Lower lobe of right lung (tissue), 2 donors: ENCODE data around the gene ETV6. TPM values are rescaled to one million over a fixed set of nuclear protein-coding genes. Genes with fewer than 3 reads are reported as not detected.

ENCODE experiments used
- ATAC-seq, 2 donors: fragments of 200-7000 bp; cut with Tn5 transposase; one replicate each; pipeline ENCODE4 v1.9.1; 2020 to 2022; ENCODE audit warnings: mild to moderate bottlenecking in 2 of 2, moderate library complexity in 2 of 2
- DNase-seq: peaks from one replicate; pipeline ENCODE4 v3.0.0-alpha.2; 2020
- H3K27ac ChIP-seq: fragments of 200-600 bp; one replicate; pipeline ENCODE4 v1.8.0; 2022
- H3K27me3 ChIP-seq: fragments of 200-600 bp; one replicate; pipeline ENCODE4 v1.8.0; 2022; ENCODE audit warnings: low read depth
- H3K36me3 ChIP-seq: fragments of 200-600 bp; one replicate; pipeline ENCODE4 v1.8.0; 2022; ENCODE audit warnings: mild to moderate bottlenecking
- H3K4me1 ChIP-seq: fragments of 200-600 bp; one replicate; pipeline ENCODE4 v1.8.0; 2022
- H3K4me3 ChIP-seq: fragments of 200-600 bp; one replicate; pipeline ENCODE4 v1.8.0; 2022; ENCODE audit warnings: mild to moderate bottlenecking
- H3K9me3 ChIP-seq: fragments of 200-600 bp; one replicate; pipeline ENCODE4 v1.8.0; 2022
- CTCF ChIP-seq: fragments of 200-600 bp; IDR thresholded peaks from one replicate; pipeline ENCODE4 v1.8.0; 2022; ENCODE audit warnings: antibody characterized with exemption, mild to moderate bottlenecking
- intact Hi-C: fragments of 100-400 bp; cut with DNase I; formaldehyde crosslinking; loops from one replicate; pipeline ENCODE4 v1.11.0; 2022
- total RNA-seq: library from RNA; stranded (reverse); fragmentation: NEBNext Ultra II Directional; extraction: Animal tissue kit (Norgen Biotek cat#: 25700); gene quantifications from one replicate; pipeline ENCODE4 v1.2.1, GENCODE V29; 2021
- donor health status: DM: no; HTN: yes; CAD: no; lungs with severe emphysema.

The ETV6 gene
- total RNA-seq, 1 donor from 2014 or later, result 48.4 TPM

- no peak for ATAC-seq
- Histone ChIP-seq H3K9me3 (no peaks in the 10 kb centered on the region), H3K27me3 (no peaks in the 10 kb centered on the region), H3K4me1 (peaks cover 38% of the 10 kb centered on the region), H3K27ac (no peak overlapping the region), H3K36me3 (peaks cover 36% of the 10 kb centered on the region), H3K4me3 (no peak overlapping the region)
- DNase-seq, result no peak
- TF ChIP-seq CTCF, result no peak
- intact Hi-C loops, result no loop called here
Observed at GRCh38 chr12:11756022-11756421, 106.5 kb downstream of the ETV6 start.

GRCh38 chr12:11756523-11756922 lies 107.0 kb downstream of the ETV6 start:
- Histone ChIP-seq H3K36me3 (peaks cover 36% of the 10 kb centered on the region), H3K27ac (no peak overlapping the region), H3K4me1 (peaks cover 38% of the 10 kb centered on the region), H3K9me3 (no peaks in the 10 kb centered on the region), H3K27me3 (no peaks in the 10 kb centered on the region), H3K4me3 (no peak overlapping the region)
- TF ChIP-seq CTCF, result no peak
- ATAC-seq, result no peak
- intact Hi-C loops, result no loop called here
- no peak for DNase-seq

- no peak overlapping the region for H3K27ac ChIP-seq
- no peaks in the 10 kb centered on the region for H3K27me3 ChIP-seq
- ATAC-seq (no peak), DNase-seq (no peak)
- H3K4me3 ChIP-seq, result no peak overlapping the region
- intact Hi-C loops, result no loop called here
- H3K4me1 ChIP-seq, result peaks cover 42% of the 10 kb centered on the region
- H3K36me3 ChIP-seq, result peaks cover 36% of the 10 kb centered on the region
- TF ChIP-seq CTCF, result no peak
- H3K9me3 ChIP-seq, result no peaks in the 10 kb centered on the region
Observed at GRCh38 chr12:11757095-11757494, 107.6 kb downstream of the ETV6 start.

DNA sequence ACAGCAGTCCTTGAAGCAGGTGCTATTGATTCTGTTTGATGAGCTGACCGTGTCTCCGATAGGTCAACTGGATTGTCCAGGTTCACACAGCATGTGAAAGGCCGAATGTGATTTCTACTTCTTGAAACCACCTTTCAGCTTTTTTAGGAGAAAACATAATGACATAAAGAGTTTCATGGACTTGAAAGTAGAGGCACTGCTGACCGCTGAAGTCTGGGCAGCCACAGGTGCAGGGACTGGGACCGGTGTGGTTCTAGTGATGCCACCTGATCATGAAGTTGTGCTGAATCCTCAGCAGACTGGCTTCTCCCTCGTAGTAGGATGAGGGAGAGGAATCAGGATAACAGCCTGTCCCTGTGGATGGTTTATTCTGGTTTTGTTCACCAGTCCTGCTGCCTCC lies 108.1 kb downstream of the ETV6 start:
- ATAC-seq, result no peak
- no peaks in the 10 kb centered on the region for H3K27me3 ChIP-seq
- H3K4me3 ChIP-seq, result no peak overlapping the region
- no peak for TF ChIP-seq CTCF
- no peak for DNase-seq
- no peaks in the 10 kb centered on the region for H3K9me3 ChIP-seq
- H3K27ac ChIP-seq, result peak overlapping the region; percentile 50
- H3K36me3 ChIP-seq, result peaks cover 36% of the 10 kb centered on the region
- intact Hi-C loops, result no loop called here
- H3K4me1 ChIP-seq, result peaks cover 42% of the 10 kb centered on the region

DNA sequence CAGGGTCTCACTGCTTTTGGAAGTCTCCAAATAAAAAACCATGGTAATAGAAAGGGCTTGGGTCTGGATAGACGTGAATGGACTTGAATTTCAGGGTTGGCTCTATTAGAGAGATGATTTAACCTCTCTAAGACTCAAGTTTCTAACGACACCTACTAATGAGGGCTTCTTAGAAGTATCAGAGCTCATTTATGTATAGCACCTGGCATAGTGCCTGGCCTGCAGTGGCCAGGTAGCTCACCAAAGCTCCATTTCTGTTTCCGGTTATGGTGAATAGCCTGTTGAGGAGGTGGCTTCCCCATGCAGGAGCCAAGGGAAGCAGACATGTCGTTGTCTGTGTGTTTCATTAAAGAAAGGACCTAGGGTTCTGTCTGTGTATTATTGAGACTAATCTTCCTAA lies 108.6 kb downstream of the ETV6 start:
- Histone ChIP-seq H3K36me3 (peaks cover 36% of the 10 kb centered on the region), H3K9me3 (no peaks in the 10 kb centered on the region), H3K4me1 (peaks cover 41% of the 10 kb centered on the region), H3K4me3 (no peak overlapping the region), H3K27me3 (no peaks in the 10 kb centered on the region), H3K27ac (peak overlapping the region; percentile 50)
- ATAC-seq, result no peak
- intact Hi-C loops, result no loop called here
- DNase-seq, result no peak
- no peak for TF ChIP-seq CTCF
